Measurements from ENCODE around the gene ZBTB16. TPM values are rescaled to one million over a fixed set of nuclear protein-coding genes. Genes with fewer than 3 reads are reported as not detected.

The ZBTB16 gene
- total RNA-seq, 2 experiments from 2014 or later: 3.0 to 4.6 TPM

DNA sequence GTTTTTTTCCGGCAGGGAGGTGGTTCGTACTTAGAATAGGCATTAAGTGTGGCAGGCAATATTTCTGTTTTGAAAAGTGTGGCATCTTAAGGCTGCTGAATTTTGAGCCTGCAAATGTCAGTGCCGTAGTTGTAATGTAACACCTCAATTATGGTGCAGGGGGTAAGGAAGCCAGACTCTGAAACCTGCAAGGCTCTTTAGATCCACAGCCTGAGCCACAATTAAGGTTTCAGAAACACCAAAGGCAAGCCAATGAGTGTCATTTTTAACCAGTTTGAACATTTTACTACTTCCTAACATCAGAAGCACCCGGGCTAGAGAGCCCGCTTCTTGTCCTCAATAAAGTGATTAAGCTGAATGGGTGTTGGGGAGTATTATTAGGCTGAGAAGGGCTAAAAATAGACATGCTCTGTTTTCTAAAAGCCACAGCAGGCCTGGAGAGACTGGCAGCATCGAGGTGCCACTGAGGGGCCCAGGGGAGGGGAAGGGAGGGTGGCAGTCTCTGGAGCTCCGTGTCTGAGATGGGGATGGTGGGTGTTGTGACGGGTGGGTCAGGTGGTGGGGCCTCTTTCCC lies 113.4 kb downstream of the ZBTB16 start:
- intact Hi-C loops (cut with DNase I, micrococcal nuclease): no loop called here
- CTCF ChIA-PET: interaction anchor here (1.5 kb wide), 1 partner anchor 8 kb away, joined by 8 read pairs; no protein-coding TSS in a partner anchor
- no peak for DNase-seq
- Mint-ChIP-seq H3K36me3 (ENCODE audit: low read depth) (no peaks in the 10 kb centered on the region), H3K4me3 (no peak overlapping the region), H3K27ac (peak overlapping the region; percentile 63), H3K9me3 (ENCODE audit: low read depth) (no peaks in the 10 kb centered on the region), H3K27me3 (no peaks in the 10 kb centered on the region), H3K4me1 (peaks cover 73% of the 10 kb centered on the region)
- peak; percentile 56 for ATAC-seq
- POLR2A ChIA-PET: no interaction called here

DNA sequence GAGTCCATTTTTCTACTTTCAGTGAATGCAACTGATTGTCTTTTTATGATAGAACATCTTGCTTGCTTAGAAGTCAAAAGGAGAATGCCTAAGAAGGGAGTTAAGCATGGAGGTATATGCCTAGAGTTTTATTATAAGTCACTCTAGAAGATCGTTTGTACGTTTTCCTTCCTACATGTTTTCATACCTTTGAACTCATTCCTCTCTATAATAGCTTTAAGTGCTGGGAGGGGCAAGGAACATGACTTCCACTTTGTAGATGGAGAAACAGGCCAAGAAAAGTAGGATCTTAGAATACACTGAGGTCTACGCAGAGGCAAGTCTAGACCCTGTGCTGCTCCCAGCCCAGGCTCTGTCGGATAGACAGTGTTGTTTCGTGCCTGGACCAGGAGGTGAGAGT lies 114.3 kb downstream of the ZBTB16 start:
- no peaks in the 10 kb centered on the region for H3K9me3 Mint-ChIP-seq (ENCODE audit: low read depth)
- intact Hi-C loops (cut with DNase I, micrococcal nuclease): no loop called here
- no peak for DNase-seq
- H3K27me3 Mint-ChIP-seq: no peaks in the 10 kb centered on the region
- peak overlapping the region; percentile 44 for H3K27ac Mint-ChIP-seq
- ChIA-PET CTCF (interaction anchor here (1.4 kb wide), 1 partner anchor 15 kb away, joined by 3 read pairs; no protein-coding TSS in a partner anchor), POLR2A (no interaction called here)
- H3K36me3 Mint-ChIP-seq (ENCODE audit: low read depth): no peaks in the 10 kb centered on the region
- ATAC-seq: no peak
- H3K4me1 Mint-ChIP-seq: peaks cover 70% of the 10 kb centered on the region
- no peak overlapping the region for H3K4me3 Mint-ChIP-seq

- DNase-seq (no peak), ATAC-seq (peak; percentile 52)
- H3K36me3 Mint-ChIP-seq (ENCODE audit: low read depth): no peaks in the 10 kb centered on the region
- peaks cover 70% of the 10 kb centered on the region for H3K4me1 Mint-ChIP-seq
- H3K27ac Mint-ChIP-seq: no peak overlapping the region
- ChIA-PET CTCF (interaction anchor here (0.9 to 1.4 kb wide), 3 partner anchors 12 to 16 kb away, joined by 3 to 4 read pairs (median 3); no protein-coding TSS in a partner anchor), POLR2A (interaction anchor here (0.8 to 1.1 kb wide), 2 partner anchors 8 to 19 kb away, joined by 3 to 4 read pairs; no protein-coding TSS in a partner anchor)
- intact Hi-C loops (cut with DNase I, micrococcal nuclease): no loop called here
- no peak overlapping the region for H3K4me3 Mint-ChIP-seq
- no peaks in the 10 kb centered on the region for H3K27me3 Mint-ChIP-seq
- no peaks in the 10 kb centered on the region for H3K9me3 Mint-ChIP-seq (ENCODE audit: low read depth)
Observed at GRCh38 chr11:114174712-114175495, 115.4 kb downstream of the ZBTB16 start.

- POLR2A ChIA-PET: no interaction called here
- no peak for ATAC-seq
- intact Hi-C loops (cut with DNase I, micrococcal nuclease): no loop called here
Observed at GRCh38 chr11:114175706-114176105, 116.2 kb downstream of the ZBTB16 start.

DNA sequence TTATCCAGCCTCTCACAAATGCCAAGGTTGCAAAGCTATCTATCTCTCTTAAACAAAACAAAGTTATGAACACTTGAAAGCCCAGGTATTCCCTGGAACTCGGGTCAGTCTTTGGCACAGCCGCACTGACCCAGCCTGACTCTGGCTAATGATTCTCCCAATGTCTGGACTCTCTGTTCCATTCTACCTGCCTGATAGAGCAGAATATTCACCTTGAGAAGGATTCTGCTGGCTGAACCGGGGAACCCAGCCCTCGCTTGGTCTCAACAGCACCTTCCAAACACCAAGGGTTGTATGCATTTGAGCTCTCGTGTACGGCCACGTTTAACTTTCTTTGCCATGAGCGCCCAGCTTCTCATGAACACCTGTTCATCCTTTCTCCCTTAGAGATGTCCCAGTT lies 116.8 kb downstream of the ZBTB16 start:
- ATAC-seq (no peak), DNase-seq (no peak)
- POLR2A ChIA-PET: no interaction called here
- no peak overlapping the region for H3K4me3 Mint-ChIP-seq
- H3K27me3 Mint-ChIP-seq: no peaks in the 10 kb centered on the region
- no peaks in the 10 kb centered on the region for H3K9me3 Mint-ChIP-seq (ENCODE audit: low read depth)
- no peaks in the 10 kb centered on the region for H3K36me3 Mint-ChIP-seq (ENCODE audit: low read depth)
- intact Hi-C loops (cut with DNase I, micrococcal nuclease): no loop called here
- CTCF ChIA-PET: interaction anchor here (1.0 to 1.2 kb wide), 2 partner anchors 8 to 84 kb away, joined by 3 to 4 read pairs; no protein-coding TSS in a partner anchor
- no peak overlapping the region for H3K27ac Mint-ChIP-seq
- H3K4me1 Mint-ChIP-seq: peaks cover 69% of the 10 kb centered on the region

More at GRCh38 chr11:114175706-114176105, 116.2 kb downstream of the ZBTB16 start:
- Mint-ChIP-seq H3K36me3 (ENCODE audit: low read depth) (no peaks in the 10 kb centered on the region), H3K9me3 (ENCODE audit: low read depth) (no peaks in the 10 kb centered on the region), H3K4me3 (no peak overlapping the region), H3K27ac (no peak overlapping the region), H3K4me1 (peaks cover 71% of the 10 kb centered on the region), H3K27me3 (no peaks in the 10 kb centered on the region)
- no peak for DNase-seq
- CTCF ChIA-PET: interaction anchor here (1.2 kb wide), 1 partner anchor 8 kb away, joined by 3 read pairs; no protein-coding TSS in a partner anchor

GRCh38 chr11:114178656-114179055 lies 119.1 kb downstream of the ZBTB16 start:
- intact Hi-C loops (cut with DNase I, micrococcal nuclease): no loop called here
- Mint-ChIP-seq H3K4me1 (peaks cover 67% of the 10 kb centered on the region), H3K9me3 (ENCODE audit: low read depth) (no peaks in the 10 kb centered on the region), H3K36me3 (ENCODE audit: low read depth) (no peaks in the 10 kb centered on the region), H3K27ac (no peak overlapping the region), H3K4me3 (no peak overlapping the region), H3K27me3 (no peaks in the 10 kb centered on the region)
- POLR2A ChIA-PET: no interaction called here
- CTCF ChIA-PET: no interaction called here
- DNase-seq: no peak
- no peak for ATAC-seq

- DNase-seq: no peak
Observed at GRCh38 chr11:114179234-114179941, 119.9 kb downstream of the ZBTB16 start.

DNA sequence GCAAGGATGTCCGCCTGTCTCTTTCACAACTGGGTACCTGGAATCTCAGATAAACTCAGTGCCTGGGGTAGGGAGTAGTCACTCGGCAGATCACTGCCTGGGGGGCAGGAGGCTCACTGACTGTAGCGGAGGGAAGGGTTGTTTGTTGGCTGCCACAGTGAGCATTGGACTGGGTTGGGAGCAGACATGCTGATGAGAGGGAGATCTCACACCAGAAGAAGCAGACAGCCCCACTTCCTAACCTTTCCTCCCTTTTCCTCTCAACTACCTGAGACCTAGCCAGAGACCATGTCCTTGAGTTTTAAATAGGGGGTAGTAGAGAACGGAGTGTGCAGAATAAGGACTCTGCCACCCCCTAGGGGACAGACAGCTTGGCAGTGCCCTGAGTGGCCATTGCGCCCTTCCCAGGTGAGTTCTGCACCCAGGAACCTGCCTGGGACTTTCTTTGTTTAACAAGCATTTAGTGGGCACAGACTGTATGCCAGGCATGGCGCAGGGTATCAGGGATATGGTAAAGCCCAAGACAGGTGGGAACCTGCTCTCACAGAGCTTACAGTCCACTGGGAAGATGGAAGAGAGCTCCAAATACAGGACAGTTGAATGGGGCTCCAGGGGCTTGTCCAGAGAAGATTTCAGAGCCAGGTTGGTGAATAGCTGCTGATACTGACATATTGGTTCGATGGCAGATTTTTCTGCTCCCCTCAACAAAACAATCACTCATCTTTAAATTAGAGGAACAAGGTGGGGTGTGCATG lies 121.0 kb downstream of the ZBTB16 start:
- peak; percentile 24 for ATAC-seq
- H3K27ac Mint-ChIP-seq: no peak overlapping the region
- ChIA-PET POLR2A (no interaction called here), CTCF (interaction anchor here (1.2 to 2.4 kb wide), 6 partner anchors 8 to 186 kb away, joined by 4 to 10 read pairs (median 8); no protein-coding TSS in a partner anchor)
- no peaks in the 10 kb centered on the region for H3K9me3 Mint-ChIP-seq (ENCODE audit: low read depth)
- no peaks in the 10 kb centered on the region for H3K27me3 Mint-ChIP-seq
- peaks cover 59% of the 10 kb centered on the region for H3K4me1 Mint-ChIP-seq
- intact Hi-C loops (cut with DNase I, micrococcal nuclease): loop anchor here in 1 of 2 experiments (5.0 kb wide), 1 partner anchor 303 kb away; the partner anchor contains the start of gene USP28
- DNase-seq: peak; percentile 37
- H3K4me3 Mint-ChIP-seq: no peak overlapping the region
- no peaks in the 10 kb centered on the region for H3K36me3 Mint-ChIP-seq (ENCODE audit: low read depth)

More at GRCh38 chr11:114179234-114179941, 119.9 kb downstream of the ZBTB16 start:
- Mint-ChIP-seq H3K9me3 (ENCODE audit: low read depth) (no peaks in the 10 kb centered on the region), H3K4me1 (peaks cover 62% of the 10 kb centered on the region), H3K4me3 (no peak overlapping the region), H3K36me3 (ENCODE audit: low read depth) (no peaks in the 10 kb centered on the region), H3K27me3 (no peaks in the 10 kb centered on the region), H3K27ac (no peak overlapping the region)
- ATAC-seq: no peak
- intact Hi-C loops (cut with DNase I, micrococcal nuclease): no loop called here
- POLR2A ChIA-PET: no interaction called here
- CTCF ChIA-PET: interaction anchor here (2.4 kb wide), 1 partner anchor 185 kb away, joined by 10 read pairs; no protein-coding TSS in a partner anchor

DNA sequence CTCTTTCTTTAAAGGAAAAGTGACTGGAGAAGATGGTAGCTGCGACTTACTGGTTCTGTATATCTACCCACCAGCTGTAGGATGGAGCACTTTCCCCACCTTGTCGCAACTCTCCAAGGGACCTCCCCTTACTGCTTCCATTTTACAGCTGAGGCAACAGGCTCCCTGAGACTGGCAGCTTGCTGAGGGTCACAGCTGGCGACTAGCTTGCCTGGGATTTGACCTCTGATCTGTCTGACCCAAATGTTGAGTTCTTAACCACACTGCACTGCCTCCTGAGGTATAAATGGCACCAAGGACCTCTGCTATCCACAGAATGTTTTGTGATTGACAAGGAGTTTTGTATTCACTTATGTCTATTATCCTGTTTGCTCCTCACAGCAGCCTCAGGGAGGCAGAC lies 121.7 kb downstream of the ZBTB16 start:
- Mint-ChIP-seq H3K36me3 (ENCODE audit: low read depth) (no peaks in the 10 kb centered on the region), H3K27me3 (no peaks in the 10 kb centered on the region), H3K27ac (no peak overlapping the region), H3K4me1 (peaks cover 59% of the 10 kb centered on the region), H3K4me3 (no peak overlapping the region), H3K9me3 (ENCODE audit: low read depth) (no peaks in the 10 kb centered on the region)
- no peak for DNase-seq
- intact Hi-C loops (cut with DNase I, micrococcal nuclease): loop anchor here in 1 of 2 experiments (5.0 kb wide), 1 partner anchor 304 kb away; the partner anchor contains the start of gene USP28
- POLR2A ChIA-PET: no interaction called here
- no peak for ATAC-seq
- CTCF ChIA-PET: interaction anchor here (0.6 to 2.4 kb wide), 7 partner anchors 9 to 186 kb away, joined by 4 to 10 read pairs (median 7); no protein-coding TSS in a partner anchor

- DNase-seq: no peak
- Mint-ChIP-seq H3K27me3 (no peaks in the 10 kb centered on the region), H3K4me3 (no peak overlapping the region), H3K27ac (no peak overlapping the region), H3K36me3 (ENCODE audit: low read depth) (no peaks in the 10 kb centered on the region), H3K4me1 (peaks cover 60% of the 10 kb centered on the region), H3K9me3 (ENCODE audit: low read depth) (no peaks in the 10 kb centered on the region)
- CTCF ChIA-PET: interaction anchor here (1.3 to 2.4 kb wide), 5 partner anchors 10 to 187 kb away, joined by 3 to 10 read pairs (median 8); no protein-coding TSS in a partner anchor
- no peak for ATAC-seq
- POLR2A ChIA-PET: interaction anchor here (1.2 kb wide), 1 partner anchor 12 kb away, joined by 3 read pairs; no protein-coding TSS in a partner anchor
- intact Hi-C loops (cut with DNase I, micrococcal nuclease): loop anchor here in 1 of 2 experiments (5.0 kb wide), 1 partner anchor 304 kb away; the partner anchor contains the start of gene USP28
Observed at GRCh38 chr11:114181752-114182151, 122.2 kb downstream of the ZBTB16 start.
